OCI-LY3 (cell line): ENCODE results near the gene KRTAP4-2.
"Not testable (repeated sequence)": the region's sequence is repeated elsewhere in the genome, so short reads cannot be mapped to it uniquely, and the experiment has no call there.

ENCODE experiments used
- H2AFZ ChIP-seq: fragments of 200-600, 300-600 bp; shearing (Covaris generic); 2 replicates; pipeline ENCODE4 v1.6.0; 2014; ENCODE audit warnings: antibody characterized with exemption, low read depth, low read length
- H3K27ac ChIP-seq: fragments of 200-600, 300-600 bp; sonication (generic); 2 replicates; pipeline ENCODE4 v1.5.1; 2014; ENCODE audit warnings: mild to moderate bottlenecking, low read length, moderate library complexity, mixed read lengths
- H3K27me3 ChIP-seq: fragments of 200-600, 300-600 bp; sonication (generic); 2 replicates; pipeline ENCODE4 v1.6.1; 2014; ENCODE audit warnings: low read depth, low read length, mixed read lengths
- H3K36me3 ChIP-seq: fragments of 200-600, 300-600 bp; sonication (generic); replicated peaks from 2 replicates; pipeline ENCODE3; 2014; ENCODE audit warnings: low read depth, low read length, mixed read lengths
- H3K4me1 ChIP-seq: fragments of 300-600, 200-600 bp; sonication (generic); 2 replicates; pipeline ENCODE4 v1.6.1; 2014; ENCODE audit warnings: low read length, mixed read lengths
- H3K4me2 ChIP-seq: fragments of 200-600, 300-600 bp; sonication (generic); 2 replicates; pipeline ENCODE4 v1.6.1; 2014; ENCODE audit warnings: low read length, mixed read lengths
- H3K4me3 ChIP-seq: fragments of 300-600, 200-600 bp; sonication (generic); 2 replicates; pipeline ENCODE4 v1.5.1; 2014; ENCODE audit warnings: antibody characterized with exemption, mild to moderate bottlenecking, low read length, moderate library complexity
- H3K79me2 ChIP-seq: fragments of 300-600, 200-600 bp; shearing (Covaris generic); 2 replicates; pipeline ENCODE4 v1.6.1; 2014; ENCODE audit warnings: mild to moderate bottlenecking, low read length, mixed read lengths
- H3K9ac ChIP-seq: fragments of 300-600, 200-600 bp; shearing (Covaris generic); 2 replicates; pipeline ENCODE4 v1.6.0; 2014; ENCODE audit warnings: mild to moderate bottlenecking, low read length, moderate library complexity
- H3K9me3 ChIP-seq: fragments of 200-600, 300-600 bp; shearing (Covaris generic); 2 replicates; pipeline ENCODE4 v1.6.1; 2014; ENCODE audit warnings: low read length, mixed read lengths; ENCODE audit not compliant: insufficient read depth
- H4K20me1 ChIP-seq: fragments of 200-600, 300-600 bp; sonication (generic); 2 replicates; pipeline ENCODE4 v1.6.1; 2016; ENCODE audit warnings: low read length, mixed read lengths; ENCODE audit not compliant: insufficient read depth
- EZH2phosphoT487 ChIP-seq: fragments of 200-600 bp; shearing (Covaris generic); IDR thresholded peaks from 2 replicates; pipeline ENCODE4 v1.6.1; 2018; ENCODE audit warnings: antibody characterized with exemption, mixed run types, low read depth
- TF ChIP-seq, protein P1 (sequence below): fragments of 200-600, 300-600 bp; sonication (generic); IDR thresholded peaks from 2 replicates; pipeline ENCODE4 v1.5.1; 2014; ENCODE audit warnings: antibody characterized with exemption, low read length, low read depth

KRTAP4-2 gene

DNA sequence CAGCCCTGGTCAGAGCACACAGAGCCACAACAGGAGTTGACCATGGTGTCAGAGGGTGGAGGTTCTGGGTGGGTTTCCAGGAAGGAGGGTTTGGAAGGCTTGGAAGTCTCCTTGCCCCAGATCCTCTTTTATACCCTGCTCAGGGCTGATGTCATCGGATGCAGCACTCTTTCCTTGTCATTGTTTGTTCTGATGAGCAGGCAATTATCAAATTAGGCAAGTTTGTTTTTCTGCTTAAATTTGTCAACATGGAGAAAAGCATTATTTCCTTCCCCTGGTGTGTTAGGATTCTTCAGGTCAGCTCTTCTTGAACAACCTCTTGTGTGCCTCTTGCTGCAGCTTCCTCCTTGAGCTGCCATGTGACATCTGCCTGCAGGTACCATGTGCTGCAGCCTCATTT lies 17.4 kb downstream of the KRTAP4-2 start, which contains the start of gene KRTAP4-4:
TSS of gene KRTAP4-4 (minus strand) at position 101 of the 400 bp plus-strand sequence. CDS start at position 44, 57 bp downstream.
- Histone ChIP-seq H3K79me2 (no peaks in the 10 kb centered on the region), H3K4me3 (no peak within 1 kb of the TSS), H3K4me2 (no peak within 1 kb of the TSS), H2AFZ (no peak within 1 kb of the TSS), H3K4me1 (no peaks in the 10 kb centered on the region), H3K27me3 (peaks cover 37% of the 10 kb centered on the region), H3K9ac (no peak within 1 kb of the TSS), H3K9me3 (no peaks in the 10 kb centered on the region), H3K36me3 (no peaks in the 10 kb centered on the region), H3K27ac (no peak within 1 kb of the TSS), H4K20me1 (no peaks in the 10 kb centered on the region)
- TF ChIP-seq, protein P1, sequence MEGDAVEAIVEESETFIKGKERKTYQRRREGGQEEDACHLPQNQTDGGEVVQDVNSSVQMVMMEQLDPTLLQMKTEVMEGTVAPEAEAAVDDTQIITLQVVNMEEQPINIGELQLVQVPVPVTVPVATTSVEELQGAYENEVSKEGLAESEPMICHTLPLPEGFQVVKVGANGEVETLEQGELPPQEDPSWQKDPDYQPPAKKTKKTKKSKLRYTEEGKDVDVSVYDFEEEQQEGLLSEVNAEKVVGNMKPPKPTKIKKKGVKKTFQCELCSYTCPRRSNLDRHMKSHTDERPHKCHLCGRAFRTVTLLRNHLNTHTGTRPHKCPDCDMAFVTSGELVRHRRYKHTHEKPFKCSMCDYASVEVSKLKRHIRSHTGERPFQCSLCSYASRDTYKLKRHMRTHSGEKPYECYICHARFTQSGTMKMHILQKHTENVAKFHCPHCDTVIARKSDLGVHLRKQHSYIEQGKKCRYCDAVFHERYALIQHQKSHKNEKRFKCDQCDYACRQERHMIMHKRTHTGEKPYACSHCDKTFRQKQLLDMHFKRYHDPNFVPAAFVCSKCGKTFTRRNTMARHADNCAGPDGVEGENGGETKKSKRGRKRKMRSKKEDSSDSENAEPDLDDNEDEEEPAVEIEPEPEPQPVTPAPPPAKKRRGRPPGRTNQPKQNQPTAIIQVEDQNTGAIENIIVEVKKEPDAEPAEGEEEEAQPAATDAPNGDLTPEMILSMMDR, result no peak
- no peak for TF ChIP-seq EZH2phosphoT487

DNA sequence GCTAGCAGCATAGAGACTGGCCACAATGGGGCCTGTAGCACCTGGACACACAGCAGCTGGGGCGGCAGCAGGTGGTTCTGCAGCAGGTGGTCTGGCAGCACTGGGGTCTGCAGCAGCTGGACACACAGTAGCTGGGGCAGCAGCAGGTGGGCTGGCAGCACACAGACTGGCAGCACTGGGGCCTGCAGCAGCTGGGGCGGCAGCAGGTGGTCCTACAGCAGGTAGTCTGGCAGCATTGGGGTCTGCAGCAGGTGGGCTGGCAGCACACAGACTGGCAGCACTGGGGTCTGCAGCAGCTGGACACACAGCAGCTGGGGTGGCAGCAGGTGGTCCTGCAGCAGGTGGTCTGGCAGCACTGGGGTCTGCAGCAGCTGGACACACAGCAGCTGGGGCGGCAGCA lies 17.8 kb downstream of the KRTAP4-2 start:
- not testable (repeated sequence) for H2AFZ ChIP-seq, H3K79me2 ChIP-seq, H3K4me3 ChIP-seq, H3K4me1 ChIP-seq, H3K9ac ChIP-seq, H4K20me1 ChIP-seq, H3K36me3 ChIP-seq, H3K27ac ChIP-seq, H3K9me3 ChIP-seq, H3K4me2 ChIP-seq
- peaks cover 37% of the 10 kb centered on the region for H3K27me3 ChIP-seq

DNA sequence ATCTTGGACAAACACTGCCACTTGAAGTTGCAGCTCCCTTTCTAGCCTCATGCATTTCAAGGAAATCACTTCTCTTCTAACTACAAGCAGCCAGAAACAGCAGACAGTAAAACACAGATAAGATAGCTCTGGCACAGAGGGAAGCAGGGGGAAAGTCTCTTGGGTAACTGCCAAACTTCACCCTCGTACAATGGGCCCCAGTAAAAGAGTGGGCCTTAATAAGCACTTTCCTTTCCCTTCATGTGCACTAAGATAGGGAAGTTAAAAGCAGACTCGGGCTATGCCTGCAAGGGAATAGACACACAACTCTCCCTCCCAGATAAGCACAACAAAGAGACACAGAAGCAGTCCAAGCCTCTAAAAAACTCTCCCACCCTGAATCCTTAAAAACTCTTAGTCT lies 24.2 kb downstream of the KRTAP4-2 start:
- Histone ChIP-seq H3K9ac (no peak overlapping the region), H3K9me3 (no peaks in the 10 kb centered on the region), H3K27ac (no peak overlapping the region), H3K36me3 (no peaks in the 10 kb centered on the region), H3K4me3 (no peak overlapping the region), H3K79me2 (no peaks in the 10 kb centered on the region), H2AFZ (no peak overlapping the region), H3K27me3 (peaks cover 27% of the 10 kb centered on the region), H3K4me2 (no peak overlapping the region), H4K20me1 (no peaks in the 10 kb centered on the region), H3K4me1 (no peaks in the 10 kb centered on the region)
- TF ChIP-seq, protein P1, result no peak
- no peak for TF ChIP-seq EZH2phosphoT487

DNA sequence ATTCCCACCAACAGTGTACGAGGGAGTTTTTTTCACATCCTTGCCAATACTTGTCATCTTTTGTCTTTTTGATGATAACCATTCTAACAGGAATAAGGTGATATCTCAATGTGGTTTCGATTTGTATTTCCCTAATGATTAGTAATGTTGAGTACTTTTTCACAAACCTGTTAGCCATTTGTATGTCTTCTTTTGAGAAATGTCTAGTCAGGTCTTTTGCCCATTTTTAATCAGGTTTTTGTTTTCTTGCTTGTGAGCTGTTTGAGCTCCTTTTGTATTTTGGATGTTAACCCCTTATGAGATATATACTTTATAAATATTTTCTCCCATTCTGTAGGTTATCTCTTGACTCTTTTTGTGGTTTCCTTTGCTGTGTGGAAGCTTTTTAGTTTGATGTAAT lies 26.5 kb downstream of the KRTAP4-2 start:
- Histone ChIP-seq H2AFZ (no peak overlapping the region), H3K27me3 (peaks cover 18% of the 10 kb centered on the region; the same call in 1 of the 2 replicates), H3K27ac (no peak overlapping the region)

More for the DNA sequence above, 26.5 kb downstream of the KRTAP4-2 start:
- no peaks in the 10 kb centered on the region for H3K4me1 ChIP-seq
- no peaks in the 10 kb centered on the region for H3K79me2 ChIP-seq
- no peaks in the 10 kb centered on the region for H3K9me3 ChIP-seq
- no peak overlapping the region for H3K4me3 ChIP-seq
- H3K9ac ChIP-seq, result no peak overlapping the region
- no peak overlapping the region for H3K4me2 ChIP-seq
- H4K20me1 ChIP-seq, result no peaks in the 10 kb centered on the region
- no peaks in the 10 kb centered on the region for H3K36me3 ChIP-seq
- TF ChIP-seq EZH2phosphoT487, result no peak
- TF ChIP-seq, protein P1, result no peak
